Measurements from ENCODE around the gene PCDHGC5.

The PCDHGC5 gene

DNA sequence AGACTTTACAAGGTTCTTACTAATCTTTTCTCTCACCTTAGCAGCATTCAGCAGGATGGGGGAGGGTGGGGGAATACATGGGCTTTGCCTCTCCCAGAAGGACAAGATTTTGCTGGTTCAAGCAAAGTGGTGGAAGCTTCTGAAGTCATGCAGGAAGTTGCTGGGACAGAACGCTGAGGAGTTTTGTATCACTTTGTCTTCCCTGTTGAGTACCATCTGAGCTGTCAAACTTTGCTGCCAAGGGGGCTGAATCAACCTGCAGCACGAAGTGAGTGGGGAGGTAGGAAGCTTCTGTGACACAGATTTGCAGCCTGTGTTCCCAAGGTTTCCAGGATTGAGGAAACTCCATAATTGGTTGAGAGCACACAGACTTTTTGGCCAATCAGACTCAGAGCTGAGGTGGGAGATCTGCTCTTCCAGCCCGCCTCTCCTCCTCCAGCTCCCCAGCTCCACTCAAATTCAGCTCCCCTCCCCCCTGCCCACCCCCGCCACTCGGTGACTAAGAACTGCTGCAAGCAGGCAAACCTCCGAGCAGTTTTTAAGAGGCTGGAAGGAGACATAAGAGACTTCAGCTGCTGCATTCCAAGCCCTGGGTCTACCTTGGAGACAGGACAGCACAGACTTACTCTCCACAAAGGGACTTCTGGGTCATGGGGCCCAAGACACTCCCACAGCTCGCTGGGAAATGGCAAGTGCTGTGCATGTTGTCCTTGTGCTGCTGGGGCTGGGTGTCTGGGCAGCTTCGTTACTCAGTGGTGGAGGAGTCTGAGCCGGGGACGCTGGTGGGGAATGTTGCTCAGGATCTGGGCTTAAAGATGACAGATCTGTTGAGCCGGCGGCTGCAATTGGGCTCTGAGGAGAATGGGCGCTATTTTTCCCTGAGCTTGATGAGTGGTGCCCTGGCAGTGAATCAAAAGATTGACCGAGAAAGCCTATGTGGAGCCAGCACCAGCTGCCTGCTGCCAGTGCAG lies at the start of gene PCDHGC5:
TSS of gene PCDHGC5 (plus strand) at position 491 of the 971 bp plus-strand sequence. CDS start at position 651, 160 bp downstream.
- DNase-seq = no peak

DNA sequence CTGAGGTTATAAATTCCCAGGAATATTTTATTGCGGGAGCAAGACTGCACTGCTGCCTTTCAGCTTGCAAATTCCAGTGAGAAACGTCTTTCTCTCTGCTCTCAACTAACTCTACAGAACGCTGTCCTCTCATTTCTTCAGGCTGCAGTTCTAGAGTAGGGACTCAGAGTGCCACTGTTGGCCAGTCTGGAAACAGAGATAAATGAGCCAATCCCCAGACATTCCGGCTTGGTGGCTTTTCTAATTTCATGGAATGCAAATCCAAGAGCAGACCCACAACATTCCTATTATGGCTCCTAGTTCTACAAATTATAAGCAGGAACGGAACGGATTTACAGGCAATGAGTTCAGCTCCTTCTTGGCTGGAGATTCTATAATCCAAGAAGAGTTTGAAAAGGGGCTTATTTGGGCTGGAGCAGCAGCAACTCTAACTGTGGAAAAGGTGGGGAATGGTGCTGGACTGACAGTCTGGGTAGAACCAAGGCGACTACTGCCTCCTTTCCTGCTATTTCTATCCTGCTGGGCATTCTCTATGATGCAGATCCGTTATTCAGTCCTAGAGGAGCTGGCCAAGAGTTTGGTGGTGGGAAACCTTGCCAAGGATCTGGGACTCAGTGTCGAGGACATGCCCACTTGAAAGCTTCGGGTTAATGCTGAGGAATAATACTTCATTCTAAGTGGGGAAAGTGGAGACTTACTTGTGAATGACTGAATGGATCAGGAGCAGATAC lies 49.3 kb upstream of the PCDHGC5 start:
- no peak for DNase-seq

DNA sequence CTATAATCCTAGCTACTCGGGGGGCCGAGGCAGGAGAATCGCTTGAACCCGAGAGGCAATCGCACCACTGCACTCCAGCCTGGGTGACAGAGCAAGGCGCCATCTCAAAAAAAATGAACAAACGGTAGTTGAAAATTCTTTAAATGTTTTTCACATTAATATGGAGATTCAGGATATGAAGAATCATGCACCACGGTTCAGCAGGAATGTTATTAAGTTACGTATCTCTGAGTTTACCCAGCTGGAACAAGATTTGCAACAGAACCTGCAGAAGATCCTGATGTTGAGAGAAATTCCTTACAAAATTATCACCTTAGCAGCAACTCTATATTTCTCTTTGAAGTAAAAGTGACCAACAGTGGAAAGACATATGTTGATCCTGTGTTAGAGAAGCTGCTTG lies 48.5 kb upstream of the PCDHGC5 start:
- DNase-seq = no peak

DNA sequence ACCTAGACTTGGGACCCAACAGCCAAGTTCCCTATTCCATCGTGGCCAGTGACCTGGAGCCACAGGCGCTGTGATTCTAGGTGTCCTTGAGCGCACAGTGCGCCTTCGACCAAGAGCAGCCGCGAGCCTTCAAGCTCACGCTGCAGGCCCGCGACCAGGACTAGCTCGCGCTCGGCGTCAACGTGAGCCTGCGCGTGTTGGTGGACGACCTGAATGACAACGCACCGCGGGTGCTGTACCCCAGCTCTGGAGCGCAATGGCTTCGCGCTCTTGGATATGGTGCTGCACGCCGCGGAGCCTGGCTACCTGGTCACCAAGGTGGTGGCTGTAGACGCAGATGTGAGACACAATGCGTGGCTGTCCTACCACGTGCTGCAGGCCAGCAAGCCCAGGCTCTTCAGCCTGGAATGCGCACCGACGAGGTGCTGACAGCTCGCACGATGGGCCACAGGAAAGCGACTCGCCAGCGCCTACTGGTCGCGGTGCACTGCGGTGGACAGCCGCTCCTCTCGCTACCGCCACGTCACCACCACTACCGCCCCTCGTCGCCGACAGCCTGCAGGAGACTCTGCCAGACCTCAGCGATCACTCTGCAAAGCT lies 47.2 kb upstream of the PCDHGC5 start:
- DNase-seq = no peak

DNA sequence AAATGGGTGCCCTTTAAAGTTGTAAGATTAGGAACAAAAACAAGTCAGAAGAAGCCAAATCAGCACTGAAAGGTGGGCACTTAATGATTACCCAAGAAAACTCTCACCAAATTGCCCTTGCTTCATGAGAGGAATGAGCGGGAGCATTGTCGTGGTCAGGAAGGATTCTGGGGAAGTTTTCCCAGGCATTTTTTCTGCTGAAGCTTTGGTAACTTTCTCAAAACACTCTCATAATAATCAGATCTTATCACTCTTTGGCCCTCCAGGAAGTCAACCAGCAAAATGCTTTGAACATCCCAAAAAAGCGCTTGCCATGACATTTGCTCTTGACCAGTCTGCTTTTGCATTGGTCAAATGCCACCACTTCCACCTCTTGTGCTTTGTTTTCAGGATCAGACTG lies 23.5 kb upstream of the PCDHGC5 start:
- DNase-seq = no peak

DNA sequence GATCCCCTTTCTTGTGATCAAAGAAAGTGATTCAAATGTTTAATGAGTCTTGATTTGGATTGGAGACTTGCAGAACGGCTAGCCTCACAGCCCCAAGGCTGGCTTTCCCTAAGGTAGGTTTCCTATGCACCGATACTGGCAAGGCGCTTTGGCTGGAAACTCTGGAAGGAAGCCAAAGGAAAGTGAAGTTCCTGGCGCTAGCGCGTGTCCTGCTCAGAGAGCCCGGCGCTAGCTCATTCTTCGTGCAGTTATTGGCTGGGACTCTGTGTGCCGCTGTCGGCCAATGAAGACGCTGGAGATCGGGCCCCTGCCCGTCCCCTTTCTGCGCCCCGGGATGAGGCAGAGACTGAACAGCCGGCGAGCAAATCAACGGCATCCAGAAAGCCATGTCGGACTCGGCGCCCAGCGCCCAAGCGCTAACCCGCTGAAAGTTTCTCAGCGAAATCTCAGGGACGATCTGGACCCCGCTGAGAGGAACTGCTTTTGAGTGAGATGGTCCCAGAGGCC lies 13.2 kb upstream of the PCDHGC5 start, which contains the start of gene PCDHGC3:
TSS of gene PCDHGC3 (plus strand) at position 342 of the 507 bp plus-strand sequence. CDS start at position 493, 151 bp downstream.
- DNase-seq = peak; percentile 4

DNA sequence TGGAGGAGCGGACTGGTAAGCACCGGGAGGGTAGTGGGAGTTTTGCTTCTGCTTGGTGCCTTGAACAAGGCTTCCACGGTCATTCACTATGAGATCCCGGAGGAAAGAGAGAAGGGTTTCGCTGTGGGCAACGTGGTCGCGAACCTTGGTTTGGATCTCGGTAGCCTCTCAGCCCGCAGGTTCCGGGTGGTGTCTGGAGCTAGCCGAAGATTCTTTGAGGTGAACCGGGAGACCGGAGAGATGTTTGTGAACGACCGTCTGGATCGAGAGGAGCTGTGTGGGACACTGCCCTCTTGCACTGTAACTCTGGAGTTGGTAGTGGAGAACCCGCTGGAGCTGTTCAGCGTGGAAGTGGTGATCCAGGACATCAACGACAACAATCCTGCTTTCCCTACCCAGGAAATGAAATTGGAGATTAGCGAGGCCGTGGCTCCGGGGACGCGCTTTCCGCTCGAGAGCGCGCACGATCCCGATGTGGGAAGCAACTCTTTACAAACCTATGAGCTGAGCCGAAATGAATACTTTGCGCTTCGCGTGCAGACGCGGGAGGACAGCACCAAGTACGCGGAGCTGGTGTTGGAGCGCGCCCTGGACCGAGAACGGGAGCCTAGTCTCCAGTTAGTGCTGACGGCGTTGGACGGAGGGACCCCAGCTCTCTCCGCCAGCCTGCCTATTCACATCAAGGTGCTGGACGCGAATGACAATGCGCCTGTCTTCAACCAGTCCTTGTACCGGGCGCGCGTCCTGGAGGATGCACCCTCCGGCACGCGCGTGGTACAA lies 12.6 kb upstream of the PCDHGC5 start:
- DNase-seq = no peak

DNA sequence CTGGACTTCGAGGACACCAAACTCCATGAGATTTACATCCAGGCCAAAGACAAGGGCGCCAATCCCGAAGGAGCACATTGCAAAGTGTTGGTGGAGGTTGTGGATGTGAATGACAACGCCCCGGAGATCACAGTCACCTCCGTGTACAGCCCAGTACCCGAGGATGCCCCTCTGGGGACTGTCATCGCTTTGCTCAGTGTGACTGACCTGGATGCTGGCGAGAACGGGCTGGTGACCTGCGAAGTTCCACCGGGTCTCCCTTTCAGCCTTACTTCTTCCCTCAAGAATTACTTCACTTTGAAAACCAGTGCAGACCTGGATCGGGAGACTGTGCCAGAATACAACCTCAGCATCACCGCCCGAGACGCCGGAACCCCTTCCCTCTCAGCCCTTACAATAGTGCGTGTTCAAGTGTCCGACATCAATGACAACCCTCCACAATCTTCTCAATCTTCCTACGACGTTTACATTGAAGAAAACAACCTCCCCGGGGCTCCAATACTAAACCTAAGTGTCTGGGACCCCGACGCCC lies 11.8 kb upstream of the PCDHGC5 start:
- DNase-seq = no peak

DNA sequence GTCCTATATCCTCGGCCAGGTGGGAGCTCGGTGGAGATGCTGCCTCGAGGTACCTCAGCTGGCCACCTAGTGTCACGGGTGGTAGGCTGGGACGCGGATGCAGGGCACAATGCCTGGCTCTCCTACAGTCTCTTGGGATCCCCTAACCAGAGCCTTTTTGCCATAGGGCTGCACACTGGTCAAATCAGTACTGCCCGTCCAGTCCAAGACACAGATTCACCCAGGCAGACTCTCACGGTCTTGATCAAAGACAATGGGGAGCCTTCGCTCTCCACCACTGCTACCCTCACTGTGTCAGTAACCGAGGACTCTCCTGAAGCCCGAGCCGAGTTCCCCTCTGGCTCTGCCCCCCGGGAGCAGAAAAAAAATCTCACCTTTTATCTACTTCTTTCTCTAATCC lies 11.1 kb upstream of the PCDHGC5 start:
- DNase-seq = no peak

DNA sequence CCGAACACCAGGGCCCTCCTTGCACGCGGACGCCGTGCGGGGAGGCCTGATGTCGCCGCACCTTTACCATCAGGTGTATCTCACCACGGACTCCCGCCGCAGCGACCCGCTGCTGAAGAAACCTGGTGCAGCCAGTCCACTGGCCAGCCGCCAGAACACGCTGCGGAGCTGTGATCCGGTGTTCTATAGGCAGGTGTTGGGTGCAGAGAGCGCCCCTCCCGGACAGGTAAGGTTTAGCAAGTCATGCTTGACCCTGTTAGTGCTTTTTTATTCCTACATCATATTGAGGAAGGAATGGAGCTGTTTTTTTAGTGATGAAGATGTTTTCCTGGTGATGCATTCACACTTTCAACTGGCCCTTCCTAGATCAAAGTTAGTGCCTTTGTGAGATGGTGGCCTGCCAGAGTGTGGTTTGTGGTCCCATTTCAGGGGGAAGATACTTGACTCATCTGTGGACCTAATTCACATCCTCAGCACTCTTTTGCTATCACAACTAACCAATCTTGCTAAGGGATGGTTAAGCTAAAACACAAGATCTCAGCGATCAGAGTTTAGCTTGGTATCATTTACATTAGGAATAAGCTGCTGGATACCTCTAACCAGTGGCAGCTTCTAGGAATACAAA lies 10.4 kb upstream of the PCDHGC5 start:
- DNase-seq = no peak

DNA sequence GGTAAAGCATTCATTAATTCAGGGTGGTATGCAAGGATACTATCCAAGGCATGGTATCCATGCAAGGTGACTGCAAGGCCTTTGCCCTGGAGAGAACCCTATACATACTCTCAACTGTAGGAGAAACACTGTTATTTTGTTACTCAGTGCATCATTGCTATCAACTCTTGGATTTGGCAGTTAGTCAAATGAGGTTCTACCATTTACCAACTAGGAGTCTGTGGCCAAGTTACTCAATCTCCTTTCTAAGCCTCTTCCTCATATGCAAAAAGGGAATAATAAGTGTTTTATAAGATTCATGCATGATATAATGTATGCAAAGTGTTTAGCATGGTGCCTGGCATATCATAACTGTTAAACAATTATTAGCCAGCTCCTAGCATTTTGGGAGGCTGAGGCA lies 9.1 kb upstream of the PCDHGC5 start:
- no peak for DNase-seq

DNA sequence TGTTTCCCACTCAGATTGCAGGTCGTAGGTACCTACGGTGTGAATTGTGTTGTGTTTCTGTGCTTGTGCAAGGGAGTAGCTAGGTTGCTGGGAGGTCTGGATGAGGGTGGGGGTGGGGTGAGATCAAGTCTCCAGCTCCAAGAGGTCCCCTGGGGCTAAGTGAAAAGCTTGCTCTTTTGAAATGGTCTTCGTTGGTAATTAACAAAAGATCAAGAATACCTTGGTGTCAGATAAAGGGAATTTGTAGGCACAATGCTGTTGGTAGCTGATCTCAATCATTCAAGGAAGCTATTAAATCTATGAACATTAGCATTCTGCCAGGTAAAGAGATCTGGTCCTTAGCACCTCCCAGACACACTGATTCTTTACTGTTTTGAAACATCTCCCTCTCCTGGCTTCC lies 5.0 kb upstream of the PCDHGC5 start:
- DNase-seq = no peak

DNA sequence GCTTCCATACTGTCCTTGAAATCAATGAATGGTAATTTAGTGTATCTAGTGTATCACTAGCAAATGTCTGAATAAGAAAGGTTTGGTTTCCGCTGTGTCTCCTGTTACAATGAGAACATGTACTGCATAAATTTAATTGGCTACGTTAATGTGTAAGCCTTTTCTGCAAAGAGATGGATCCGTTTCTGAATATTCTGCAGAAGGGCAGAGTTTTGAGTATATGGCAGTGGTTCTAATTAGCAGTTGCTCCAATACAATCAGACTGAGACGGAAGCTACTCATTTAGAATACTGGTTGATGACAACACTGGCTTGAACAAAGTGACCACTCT lies 4.6 kb upstream of the PCDHGC5 start:
- no peak for DNase-seq

DNA sequence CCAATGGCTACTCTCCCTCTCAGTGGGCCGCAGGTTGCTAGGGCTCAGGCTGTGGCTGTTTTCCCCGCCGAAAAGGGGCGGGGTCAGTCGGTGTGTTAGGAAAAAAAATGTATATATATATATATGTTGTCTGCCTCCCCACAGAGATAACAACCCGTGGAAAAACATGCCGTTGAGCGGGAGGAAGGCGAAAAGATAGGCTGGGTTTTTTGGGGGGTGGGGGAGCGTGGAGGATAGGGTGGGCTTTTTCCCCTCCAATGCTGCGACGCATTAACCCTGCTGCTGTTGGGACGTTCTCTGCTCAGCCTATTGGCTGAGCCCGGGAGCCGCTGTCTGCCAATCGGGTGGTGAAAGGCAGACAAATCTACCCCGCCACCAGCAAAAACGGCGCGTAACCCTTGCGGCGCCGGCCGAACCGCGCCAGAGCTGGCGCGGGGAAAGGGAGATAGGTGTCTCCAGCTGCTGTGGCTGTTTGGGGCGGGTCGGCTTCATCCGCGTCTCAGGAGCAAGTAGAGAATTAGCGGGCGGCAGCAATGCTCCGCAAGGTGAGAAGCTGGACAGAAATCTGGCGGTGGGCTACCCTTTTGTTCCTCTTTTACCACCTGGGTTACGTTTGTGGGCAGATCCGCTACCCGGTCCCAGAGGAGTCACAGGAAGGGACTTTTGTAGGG lies 4.1 kb upstream of the PCDHGC5 start, which contains the start of gene PCDHGC4:
TSS of gene PCDHGC4 (plus strand) at position 390 of the 671 bp plus-strand sequence. CDS start at position 534, 144 bp downstream.
- no peak for DNase-seq

DNA sequence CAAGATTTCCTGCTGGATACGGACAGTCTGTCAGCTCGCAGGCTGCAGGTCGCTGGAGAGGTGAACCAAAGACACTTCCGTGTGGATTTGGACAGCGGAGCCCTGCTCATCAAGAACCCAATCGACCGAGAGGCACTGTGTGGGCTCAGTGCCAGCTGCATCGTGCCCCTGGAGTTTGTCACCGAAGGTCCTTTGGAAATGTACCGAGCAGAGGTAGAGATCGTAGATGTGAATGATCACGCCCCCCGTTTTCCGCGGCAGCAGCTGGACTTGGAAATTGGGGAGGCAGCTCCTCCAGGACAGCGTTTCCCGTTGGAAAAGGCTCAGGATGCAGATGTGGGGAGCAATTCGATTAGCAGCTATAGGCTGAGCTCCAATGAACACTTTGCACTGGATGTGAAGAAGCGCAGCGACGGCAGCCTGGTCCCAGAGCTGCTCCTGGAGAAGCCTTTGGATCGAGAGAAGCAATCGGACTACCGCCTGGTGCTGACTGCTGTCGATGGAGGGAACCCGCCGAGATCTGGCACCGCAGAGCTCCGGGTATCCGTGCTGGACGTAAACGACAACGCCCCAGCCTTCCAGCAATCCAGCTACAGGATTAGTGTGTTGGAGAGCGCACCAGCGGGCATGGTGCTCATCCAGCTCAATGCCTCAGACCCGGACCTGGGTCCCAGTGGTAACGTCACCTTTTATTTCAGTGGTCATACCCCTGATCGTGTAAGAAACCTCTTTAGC lies 3.4 kb upstream of the PCDHGC5 start:
- no peak for DNase-seq

DNA sequence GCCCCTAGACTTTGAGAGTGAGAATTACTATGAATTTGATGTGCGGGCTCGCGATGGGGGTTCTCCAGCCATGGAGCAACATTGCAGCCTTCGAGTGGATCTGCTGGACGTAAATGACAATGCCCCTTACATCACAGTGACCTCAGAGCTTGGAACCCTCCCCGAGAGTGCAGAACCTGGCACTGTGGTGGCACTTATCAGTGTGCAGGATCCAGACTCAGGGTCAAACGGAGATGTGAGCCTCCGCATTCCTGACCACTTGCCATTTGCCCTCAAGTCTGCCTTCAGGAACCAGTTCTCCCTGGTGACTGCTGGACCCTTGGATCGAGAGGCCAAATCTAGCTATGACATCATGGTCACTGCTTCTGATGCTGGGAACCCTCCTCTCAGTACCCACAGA lies 2.8 kb upstream of the PCDHGC5 start:
- DNase-seq = no peak

DNA sequence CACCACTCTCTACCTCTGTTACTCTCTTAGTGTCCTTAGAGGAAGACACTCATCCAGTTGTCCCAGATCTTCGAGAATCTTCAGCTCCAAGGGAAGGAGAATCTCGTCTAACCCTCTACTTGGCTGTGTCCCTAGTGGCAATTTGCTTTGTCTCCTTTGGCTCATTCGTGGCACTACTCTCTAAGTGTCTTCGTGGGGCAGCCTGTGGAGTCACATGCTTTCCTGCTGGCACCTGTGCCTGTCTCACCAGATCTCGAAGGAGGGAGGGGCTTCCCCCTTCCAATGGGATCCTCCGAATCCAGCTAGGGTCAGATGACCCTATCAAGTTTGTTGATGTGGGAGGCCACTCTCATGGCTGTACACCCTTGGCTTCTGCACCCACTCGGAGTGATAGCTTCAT lies 1.8 kb upstream of the PCDHGC5 start:
- DNase-seq = no peak

DNA sequence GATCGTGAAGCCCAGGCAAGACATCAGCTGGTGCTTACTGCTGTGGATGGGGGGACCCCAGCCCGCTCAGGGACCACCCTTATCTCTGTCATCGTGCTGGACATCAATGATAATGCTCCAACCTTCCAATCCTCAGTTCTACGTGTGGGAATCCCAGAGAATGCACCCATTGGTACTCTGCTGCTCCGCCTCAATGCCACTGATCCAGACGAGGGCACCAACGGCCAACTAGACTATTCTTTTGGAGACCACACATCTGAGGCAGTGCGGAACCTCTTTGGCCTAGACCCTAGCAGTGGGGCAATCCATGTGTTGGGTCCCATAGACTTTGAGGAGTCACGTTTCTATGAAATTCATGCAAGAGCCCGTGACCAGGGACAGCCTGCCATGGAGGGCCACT lies 960 bp downstream of the PCDHGC5 start:
- no peak for DNase-seq

DNA sequence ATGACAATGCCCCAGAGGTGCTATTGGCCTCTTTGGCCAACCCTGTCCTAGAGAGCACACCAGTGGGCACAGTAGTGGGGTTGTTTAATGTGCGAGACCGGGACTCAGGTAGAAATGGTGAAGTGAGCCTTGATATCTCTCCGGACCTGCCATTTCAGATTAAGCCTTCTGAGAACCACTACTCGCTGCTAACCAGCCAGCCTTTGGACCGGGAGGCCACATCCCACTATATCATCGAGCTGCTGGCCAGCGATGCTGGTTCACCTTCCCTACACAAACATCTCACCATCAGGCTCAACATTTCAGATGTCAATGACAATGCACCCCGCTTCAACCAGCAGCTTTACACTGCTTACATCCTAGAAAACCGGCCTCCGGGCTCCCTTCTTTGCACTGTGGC lies 1.4 kb downstream of the PCDHGC5 start:
- no peak for DNase-seq

DNA sequence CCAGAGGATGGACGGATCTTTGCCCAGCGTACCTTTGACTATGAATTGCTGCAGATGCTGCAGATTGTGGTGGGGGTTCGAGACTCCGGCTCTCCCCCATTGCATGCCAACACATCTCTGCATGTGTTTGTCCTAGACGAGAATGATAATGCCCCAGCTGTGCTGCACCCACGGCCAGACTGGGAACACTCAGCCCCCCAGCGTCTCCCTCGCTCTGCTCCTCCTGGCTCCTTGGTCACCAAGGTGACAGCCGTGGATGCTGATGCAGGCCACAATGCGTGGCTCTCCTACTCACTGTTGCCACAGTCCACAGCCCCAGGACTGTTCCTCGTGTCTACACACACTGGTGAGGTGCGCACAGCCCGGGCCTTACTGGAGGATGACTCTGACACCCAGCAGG lies 1.9 kb downstream of the PCDHGC5 start:
- DNase-seq = no peak

All from CD4-positive, alpha-beta T cell treated with Interleukin-4 for 4 hours (primary cell).